GM12873 (cell line): ENCODE data around the gene LRPAP1.

Source experiments
- TF ChIP-seq, protein P1 (sequence below): IDR thresholded peaks from 2 replicates; pipeline ENCODE4 v1.5.1; 2012; ENCODE audit warnings: low read depth, mild to moderate bottlenecking, moderate library complexity, low read length, control low read depth; ENCODE audit not compliant: insufficient read depth; ENCODE audit errors: missing control alignments

LRPAP1 gene

GRCh38 chr4:3502941-3503936, 29.0 kb downstream of the LRPAP1 start:
- TF ChIP-seq, protein P1, sequence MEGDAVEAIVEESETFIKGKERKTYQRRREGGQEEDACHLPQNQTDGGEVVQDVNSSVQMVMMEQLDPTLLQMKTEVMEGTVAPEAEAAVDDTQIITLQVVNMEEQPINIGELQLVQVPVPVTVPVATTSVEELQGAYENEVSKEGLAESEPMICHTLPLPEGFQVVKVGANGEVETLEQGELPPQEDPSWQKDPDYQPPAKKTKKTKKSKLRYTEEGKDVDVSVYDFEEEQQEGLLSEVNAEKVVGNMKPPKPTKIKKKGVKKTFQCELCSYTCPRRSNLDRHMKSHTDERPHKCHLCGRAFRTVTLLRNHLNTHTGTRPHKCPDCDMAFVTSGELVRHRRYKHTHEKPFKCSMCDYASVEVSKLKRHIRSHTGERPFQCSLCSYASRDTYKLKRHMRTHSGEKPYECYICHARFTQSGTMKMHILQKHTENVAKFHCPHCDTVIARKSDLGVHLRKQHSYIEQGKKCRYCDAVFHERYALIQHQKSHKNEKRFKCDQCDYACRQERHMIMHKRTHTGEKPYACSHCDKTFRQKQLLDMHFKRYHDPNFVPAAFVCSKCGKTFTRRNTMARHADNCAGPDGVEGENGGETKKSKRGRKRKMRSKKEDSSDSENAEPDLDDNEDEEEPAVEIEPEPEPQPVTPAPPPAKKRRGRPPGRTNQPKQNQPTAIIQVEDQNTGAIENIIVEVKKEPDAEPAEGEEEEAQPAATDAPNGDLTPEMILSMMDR, result no peak

- TF ChIP-seq, protein P1, result no peak
Measured at GRCh38 chr4:3501825-3502425, 30.3 kb downstream of the LRPAP1 start.

DNA sequence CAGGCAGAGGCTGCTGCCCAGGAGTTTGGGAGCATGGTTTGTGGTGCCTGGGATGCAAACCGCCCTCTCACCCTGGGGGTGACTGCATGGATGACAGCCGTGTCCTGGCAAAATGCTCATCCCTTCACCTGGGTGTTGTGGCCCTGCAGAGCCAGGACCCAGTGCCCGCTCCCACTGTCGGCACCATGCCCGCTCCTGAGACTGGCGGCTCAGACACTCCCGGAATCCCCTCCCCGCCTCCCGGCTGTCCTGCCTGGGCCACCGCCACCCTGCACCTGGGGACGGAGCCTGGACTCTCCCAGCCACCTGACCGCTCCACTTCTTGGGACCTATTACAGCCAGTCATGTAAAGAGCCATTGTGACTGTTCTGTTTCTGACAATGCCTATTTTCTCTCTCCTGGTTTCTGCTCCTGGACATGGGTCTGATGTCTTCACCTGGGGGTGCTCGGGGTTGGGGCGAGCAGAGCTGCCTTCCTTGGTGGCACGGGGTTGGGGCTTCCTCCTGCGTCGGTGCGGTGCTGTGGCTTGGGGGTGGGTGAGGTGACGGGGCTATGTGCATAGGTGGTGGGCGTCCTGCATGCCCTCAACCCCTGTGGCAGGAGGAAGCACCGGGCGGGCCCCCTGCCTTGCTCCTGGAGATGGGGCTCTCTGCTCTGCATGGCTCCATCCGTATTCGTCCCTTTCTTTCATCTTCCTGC, 30.9 kb downstream of the LRPAP1 start:
- TF ChIP-seq, protein P1, result no peak

DNA sequence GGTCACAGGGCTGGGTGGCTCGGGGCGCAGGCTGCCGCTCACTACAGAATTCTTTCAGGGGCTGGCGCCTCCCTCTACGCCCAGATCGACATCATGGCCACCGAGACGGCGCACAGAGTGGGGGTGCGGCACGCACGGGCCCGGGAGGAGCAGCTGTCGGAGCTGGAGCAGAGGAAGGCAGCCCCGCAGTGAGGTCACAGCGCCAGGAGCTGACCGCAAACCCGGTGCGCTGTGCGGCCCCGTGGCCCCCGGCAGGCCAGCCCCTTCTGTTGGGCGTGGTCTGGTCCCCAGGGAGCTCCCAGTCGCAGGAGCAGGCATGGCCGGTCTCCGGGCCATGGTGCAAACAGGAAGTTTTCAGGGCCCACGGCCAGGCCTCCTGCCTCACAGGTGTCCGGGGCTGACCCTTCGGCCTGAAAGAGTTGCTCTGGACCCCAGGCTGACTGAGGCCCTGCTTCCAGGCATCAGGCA, 31.6 kb downstream of the LRPAP1 start:
- TF ChIP-seq, protein P1, result no peak

DNA sequence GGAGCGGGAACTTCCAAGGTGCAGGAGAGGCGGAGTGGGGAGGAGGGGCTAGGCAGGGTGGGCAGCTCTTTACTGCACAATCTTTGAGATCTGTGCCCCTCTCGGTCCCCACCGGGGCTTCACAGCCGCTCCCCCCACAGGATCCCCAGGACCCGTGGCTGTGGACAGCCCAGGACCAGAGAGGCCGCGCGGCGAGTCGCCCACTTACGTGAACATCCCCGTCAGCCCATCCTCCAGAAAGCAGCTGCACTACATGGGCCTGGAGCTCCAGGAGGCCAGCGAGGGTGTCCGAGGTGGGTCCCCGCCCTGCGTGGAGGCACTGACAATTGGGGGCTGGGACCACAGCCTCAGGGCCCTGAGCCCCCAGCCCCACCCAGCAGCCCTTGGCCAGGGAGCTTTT, 32.1 kb downstream of the LRPAP1 start:
- TF ChIP-seq, protein P1, result no peak

GRCh38 chr4:3499710-3500109, 32.5 kb downstream of the LRPAP1 start:
- TF ChIP-seq, protein P1, result no peak
